ENCODE results near the gene CHMP4A.
"Not testable (repeated sequence)": the region's sequence is repeated elsewhere in the genome, so short reads cannot be mapped to it uniquely, and the experiment has no call there.

Gene CHMP4A

GRCh38 chr14:24251880-24252288, 38.6 kb upstream of the CHMP4A start:
- CTCF ChIA-PET, result interaction anchor here (0.9 to 1.6 kb wide), 3 partner anchors 10 to 57 kb away, joined by 3 read pairs; no protein-coding TSS in a partner anchor
- POLR2A ChIA-PET, result interaction anchor here (1.2 to 2.5 kb wide), 4 partner anchors 9 to 47 kb away, joined by 3 to 23 read pairs (median 6); partner anchors contain the start of genes RABGGTA and TINF2
- TF ChIP-seq FOXA1 (IDR thresholded peaks at IDR 0.05) (no peak), SP1 (IDR thresholded peaks at IDR 0.05) (no peak)
- no peak for DNase-seq (ENCODE audit: extremely low spot score)

GRCh38 chr14:24250354-24250753, 37.1 kb upstream of the CHMP4A start:
- CTCF ChIA-PET, result interaction anchor here (0.6 kb wide), 1 partner anchor 83 kb away, joined by 3 read pairs; no protein-coding TSS in a partner anchor
- POLR2A ChIA-PET, result interaction anchor here (0.8 to 2.5 kb wide), 2 partner anchors 21 to 47 kb away, joined by 5 to 23 read pairs; partner anchors contain the start of gene RABGGTA
- TF ChIP-seq FOXM1 (IDR thresholded peaks at IDR 0.05; ENCODE audit: borderline replicate concordance) (no peak), ELF4 (IDR thresholded peaks at IDR 0.05) (no peak), FOXA1 (IDR thresholded peaks at IDR 0.05) (no peak), CTBP1 (IDR thresholded peaks at IDR 0.05; ENCODE audit: borderline replicate concordance) (no peak), LEF1 (IDR thresholded peaks at IDR 0.05; ENCODE audit: borderline replicate concordance) (no peak), L3MBTL2 (conservative IDR thresholded peaks at IDR 0.05) (no peak), HDGF (IDR thresholded peaks at IDR 0.05; ENCODE audit: borderline replicate concordance) (no peak), BHLHE40 (IDR thresholded peaks at IDR 0.05; ENCODE audit: borderline replicate concordance) (no peak), PKNOX1 (IDR thresholded peaks at IDR 0.05) (no peak), SUZ12 (IDR thresholded peaks at IDR 0.05) (no peak), ZNF384 (IDR thresholded peaks at IDR 0.05) (no peak), FOXK2 (IDR thresholded peaks at IDR 0.05) (no peak), ARNT (IDR thresholded peaks at IDR 0.05) (no peak), SP1 (IDR thresholded peaks at IDR 0.05) (no peak), NFRKB (IDR thresholded peaks at IDR 0.05) (no peak), TARDBP (IDR thresholded peaks at IDR 0.05) (no peak)
- no peak for DNase-seq (ENCODE audit: extremely low spot score)

- no peak for TF ChIP-seq PKNOX1 (IDR thresholded peaks at IDR 0.05)
- no peak for TF ChIP-seq L3MBTL2 (conservative IDR thresholded peaks at IDR 0.05)
- TF ChIP-seq TARDBP (IDR thresholded peaks at IDR 0.05), result no peak
- no peak for TF ChIP-seq NFRKB (IDR thresholded peaks at IDR 0.05)
- TF ChIP-seq FOXA1 (IDR thresholded peaks at IDR 0.05), result no peak
- TF ChIP-seq ARNT (IDR thresholded peaks at IDR 0.05), result no peak
- no peak for TF ChIP-seq ZNF384 (IDR thresholded peaks at IDR 0.05)
- no peak for TF ChIP-seq HDGF (IDR thresholded peaks at IDR 0.05; ENCODE audit: borderline replicate concordance)
- TF ChIP-seq SUZ12 (IDR thresholded peaks at IDR 0.05), result no peak
- no peak for TF ChIP-seq SP1 (IDR thresholded peaks at IDR 0.05)
- TF ChIP-seq LEF1 (IDR thresholded peaks at IDR 0.05; ENCODE audit: borderline replicate concordance), result no peak
- no peak for TF ChIP-seq CTBP1 (IDR thresholded peaks at IDR 0.05; ENCODE audit: borderline replicate concordance)
- no peak for TF ChIP-seq FOXK2 (IDR thresholded peaks at IDR 0.05)
- TF ChIP-seq ELF4 (IDR thresholded peaks at IDR 0.05), result no peak
- no peak for TF ChIP-seq FOXM1 (IDR thresholded peaks at IDR 0.05; ENCODE audit: borderline replicate concordance)
- TF ChIP-seq BHLHE40 (IDR thresholded peaks at IDR 0.05; ENCODE audit: borderline replicate concordance), result no peak
- ChIA-PET POLR2A (interaction anchor here (1.3 to 2.1 kb wide), 2 partner anchors 22 to 49 kb away, joined by 3 to 13 read pairs; partner anchors contain the start of gene RABGGTA), CTCF (interaction anchor here (0.6 kb wide), 1 partner anchor 73 kb away, joined by 3 read pairs; no protein-coding TSS in a partner anchor)
- DNase-seq (ENCODE audit: extremely low spot score), result no peak
These were observed 36.1 kb upstream of the CHMP4A start for GRCh38 chr14:24249230-24250021.

- no peak for DNase-seq (ENCODE audit: extremely low spot score)
- TF ChIP-seq BHLHE40 (IDR thresholded peaks at IDR 0.05; ENCODE audit: borderline replicate concordance) (no peak), TARDBP (IDR thresholded peaks at IDR 0.05) (no peak), SP1 (IDR thresholded peaks at IDR 0.05) (no peak), CTBP1 (IDR thresholded peaks at IDR 0.05; ENCODE audit: borderline replicate concordance) (no peak), FOXM1 (IDR thresholded peaks at IDR 0.05; ENCODE audit: borderline replicate concordance) (no peak), FOXK2 (IDR thresholded peaks at IDR 0.05) (no peak), NFRKB (IDR thresholded peaks at IDR 0.05) (no peak), ARNT (IDR thresholded peaks at IDR 0.05) (no peak), ELF4 (IDR thresholded peaks at IDR 0.05) (no peak), L3MBTL2 (conservative IDR thresholded peaks at IDR 0.05) (no peak), SUZ12 (IDR thresholded peaks at IDR 0.05) (no peak), FOXA1 (IDR thresholded peaks at IDR 0.05) (no peak), HDGF (IDR thresholded peaks at IDR 0.05; ENCODE audit: borderline replicate concordance) (no peak), PKNOX1 (IDR thresholded peaks at IDR 0.05) (no peak), LEF1 (IDR thresholded peaks at IDR 0.05; ENCODE audit: borderline replicate concordance) (no peak)
- ChIA-PET CTCF (interaction anchor here (0.6 to 1.7 kb wide), 6 partner anchors 9 to 130 kb away, joined by 3 to 6 read pairs (median 4); no protein-coding TSS in a partner anchor), POLR2A (interaction anchor here (0.8 to 2.3 kb wide), 2 partner anchors 20 to 24 kb away, joined by 3 to 8 read pairs; partner anchors contain the start of gene RABGGTA)
These were observed 34.1 kb upstream of the CHMP4A start for GRCh38 chr14:24247422-24247821.

GRCh38 chr14:24246765-24247212, 33.5 kb upstream of the CHMP4A start:
- CTCF ChIA-PET, result interaction anchor here (0.6 to 1.7 kb wide), 6 partner anchors 10 to 130 kb away, joined by 3 to 7 read pairs (median 4); partner anchors contain the start of gene GMPR2
- DNase-seq (ENCODE audit: extremely low spot score), result no peak
- POLR2A ChIA-PET, result interaction anchor here (0.8 to 2.3 kb wide), 2 partner anchors 21 to 24 kb away, joined by 3 to 8 read pairs; partner anchors contain the start of gene RABGGTA
- TF ChIP-seq TARDBP (IDR thresholded peaks at IDR 0.05) (no peak), SP1 (IDR thresholded peaks at IDR 0.05) (no peak), FOXM1 (IDR thresholded peaks at IDR 0.05; ENCODE audit: borderline replicate concordance) (no peak), ZNF384 (IDR thresholded peaks at IDR 0.05) (no peak), ELF4 (IDR thresholded peaks at IDR 0.05) (no peak), LEF1 (IDR thresholded peaks at IDR 0.05; ENCODE audit: borderline replicate concordance) (no peak), ARNT (IDR thresholded peaks at IDR 0.05) (no peak), CTBP1 (IDR thresholded peaks at IDR 0.05; ENCODE audit: borderline replicate concordance) (no peak), NFRKB (IDR thresholded peaks at IDR 0.05) (no peak)

GRCh38 chr14:24245350-24245749, 32.1 kb upstream of the CHMP4A start:
- not testable (repeated sequence) for DNase-seq (ENCODE audit: extremely low spot score)
- CTCF ChIA-PET, result interaction anchor here (1.7 to 4.2 kb wide), 2 partner anchors 52 to 62 kb away, joined by 6 to 51 read pairs; partner anchors contain the start of gene CIDEB
- POLR2A ChIA-PET, result interaction anchor here (1.1 to 9.3 kb wide), 3 partner anchors 26 to 53 kb away, joined by 4 to 139 read pairs (median 8); partner anchors contain the start of genes DHRS1, NOP9 and RABGGTA
